GM21737 (cell line): Measurements from ENCODE around the gene ZNF197.
"Not testable (repeated sequence)": the region's sequence is repeated elsewhere in the genome, so short reads cannot be mapped to it uniquely, and the experiment has no call there.

Experiments
- ATAC-seq: cut with Tn5 transposase; IDR thresholded peaks from one replicate; pipeline ENCODE4 v1.9.1; 2021; ENCODE audit warnings: mild to moderate bottlenecking, moderate library complexity; ENCODE audit not compliant: unreplicated experiment

The ZNF197 gene

DNA sequence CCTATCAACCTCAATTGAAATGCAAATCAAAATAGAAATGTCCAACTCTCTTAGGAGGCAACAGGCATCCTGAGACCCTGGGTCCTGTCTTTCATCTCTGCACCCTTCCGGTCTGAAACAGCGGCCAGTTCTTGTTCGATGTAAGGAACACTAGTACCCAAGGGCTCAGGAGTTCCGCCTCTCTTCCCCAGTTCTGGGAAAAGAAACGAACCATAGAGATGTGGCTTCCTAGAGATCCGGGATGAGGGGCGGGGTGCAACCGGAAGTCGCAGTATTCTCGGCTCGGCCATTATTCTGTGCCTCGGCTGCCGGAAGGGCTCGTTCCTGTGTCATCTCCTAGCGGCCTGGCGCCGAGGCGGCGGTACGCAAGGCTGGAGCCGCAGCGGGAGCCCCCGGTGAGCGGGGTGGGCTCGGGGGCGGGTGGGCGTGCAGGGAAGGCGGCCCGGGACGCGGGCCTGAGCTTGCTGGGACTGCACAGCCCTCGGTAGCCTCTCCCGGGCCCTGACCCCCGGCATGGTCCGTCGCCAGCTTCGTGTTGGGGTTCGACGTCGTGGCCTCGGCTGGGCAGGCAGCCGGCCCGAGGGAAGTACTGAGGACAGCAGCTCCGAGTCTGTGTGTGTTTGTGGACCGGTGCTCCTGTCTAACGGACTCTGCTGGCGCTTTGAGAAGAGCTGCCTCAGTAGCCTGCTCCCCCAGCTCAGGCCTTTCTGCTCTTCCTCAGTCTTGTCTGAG lies at the start of gene ZNF197:
Gene ZNF197, plus strand, starts transcription at position 288 of the 732 bp plus-strand sequence. CDS start 4,119 bp downstream, outside the sequence.
- ATAC-seq, result peak; percentile 90

GRCh38 chr3:44576613-44577012 lies 48.2 kb upstream of the ZNF197 start:
- no peak for ATAC-seq

DNA sequence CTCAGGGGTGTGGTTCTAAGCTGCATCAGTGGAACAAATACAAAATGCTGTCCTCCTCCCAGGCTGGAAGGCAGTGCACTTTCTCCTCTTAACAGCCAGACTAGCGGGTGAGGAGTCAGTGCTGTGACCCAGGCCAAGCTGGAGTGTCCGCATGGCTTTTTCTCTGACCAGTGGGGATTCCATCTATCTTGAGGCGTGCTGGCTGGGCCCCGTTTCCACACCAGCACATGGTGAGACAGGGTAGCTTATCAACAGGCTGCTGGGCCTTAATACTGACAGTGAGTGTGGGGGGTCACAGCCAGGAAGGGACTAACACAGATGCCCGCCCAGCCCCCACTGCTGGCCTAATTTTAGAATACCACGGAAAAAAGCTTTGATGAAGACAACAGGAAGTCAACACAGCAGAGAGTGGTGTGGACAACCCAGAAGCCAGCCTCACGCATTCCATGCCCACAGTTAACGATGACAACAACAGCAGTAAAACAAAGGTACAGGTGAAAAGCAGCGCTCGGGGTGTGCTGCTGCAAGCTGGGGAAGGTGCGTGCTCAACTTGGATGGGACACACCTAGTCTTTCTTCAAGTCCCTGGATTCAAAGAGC lies 47.4 kb upstream of the ZNF197 start:
- ATAC-seq, result not testable (repeated sequence)

DNA sequence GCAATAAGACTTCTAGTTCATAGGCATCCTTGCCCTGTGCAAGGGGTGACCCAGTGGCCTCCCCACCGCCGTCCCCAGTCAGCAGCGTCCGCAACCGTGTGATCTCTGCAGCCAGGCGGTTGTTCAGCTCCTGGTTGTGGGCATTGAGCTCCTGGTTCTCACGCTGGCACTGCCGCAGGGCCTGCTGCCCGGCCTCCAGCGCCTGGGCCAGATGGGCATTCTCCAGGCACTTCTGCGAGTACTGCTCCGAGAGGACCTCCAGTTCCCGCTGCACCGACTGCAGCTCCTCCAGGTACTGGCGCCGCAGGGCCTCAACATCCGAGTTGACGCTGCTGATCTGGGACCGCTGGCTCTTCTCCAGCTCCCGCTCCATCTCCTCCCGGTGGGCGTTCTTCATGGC lies 46.5 kb upstream of the ZNF197 start:
- not testable (repeated sequence) for ATAC-seq

DNA sequence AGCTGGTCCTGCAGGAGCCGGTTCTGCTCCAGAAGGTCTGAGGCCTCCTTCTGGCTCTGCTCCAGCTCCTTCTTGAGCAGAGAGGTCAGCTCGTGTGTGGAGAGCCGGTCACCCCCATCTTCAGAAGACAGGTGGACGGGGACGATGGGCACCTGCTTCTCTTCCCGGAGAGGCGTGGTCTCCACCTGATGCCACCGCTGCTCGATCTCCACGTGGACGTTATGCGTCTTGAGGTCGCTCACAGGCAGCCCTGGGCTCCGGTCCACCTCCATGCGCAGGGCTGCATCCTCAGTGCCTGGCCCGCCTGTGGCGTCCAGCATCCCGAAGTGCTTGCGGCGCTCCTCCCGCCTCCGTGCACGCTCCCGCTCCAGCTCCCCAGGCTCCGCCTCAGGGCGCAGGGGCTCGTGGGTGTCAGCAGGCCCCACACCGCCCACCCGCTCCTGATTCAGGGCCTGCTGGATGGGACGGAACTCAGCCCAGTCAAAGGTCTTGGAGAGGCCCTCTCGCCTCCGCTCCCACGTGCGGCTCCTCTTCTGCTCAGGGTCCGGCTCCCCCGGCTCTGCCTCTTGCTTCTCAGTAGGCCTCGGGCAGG lies 45.8 kb upstream of the ZNF197 start:
- ATAC-seq, result not testable (repeated sequence)

GRCh38 chr3:44579749-44580148 lies 45.1 kb upstream of the ZNF197 start:
- ATAC-seq, result not testable (repeated sequence)

DNA sequence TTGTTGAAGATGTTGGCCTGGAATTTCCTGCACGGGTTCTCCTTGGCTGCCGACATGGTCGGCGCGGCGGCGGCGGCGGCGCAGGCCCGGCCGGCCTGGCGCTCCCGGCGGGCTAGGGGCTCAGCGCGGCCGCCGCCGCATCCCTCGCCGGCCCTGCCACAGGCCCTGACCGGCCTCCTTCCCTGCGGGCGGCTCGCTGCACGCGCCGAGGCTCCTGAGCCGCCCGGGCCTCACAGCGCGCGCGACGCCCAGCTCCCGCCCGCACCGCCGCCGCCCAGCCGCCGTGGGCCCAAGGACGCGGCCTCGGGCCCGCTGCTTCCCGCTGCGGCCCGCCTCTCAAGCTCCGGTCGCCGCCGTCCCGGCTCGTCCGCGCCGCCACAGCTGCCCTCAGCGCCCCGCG lies 43.9 kb upstream of the ZNF197 start:
- not testable (repeated sequence) for ATAC-seq

- no peak for ATAC-seq
Measured at GRCh38 chr3:44584646-44585501, 40.0 kb upstream of the ZNF197 start, which contains the start of gene ZNF660. TSS of gene ZNF660 (plus strand) at chr3:44584964. CDS start at chr3:44594194, 9,230 bp downstream.

GRCh38 chr3:44596621-44597020 lies 28.2 kb upstream of the ZNF197 start:
- no peak for ATAC-seq

DNA sequence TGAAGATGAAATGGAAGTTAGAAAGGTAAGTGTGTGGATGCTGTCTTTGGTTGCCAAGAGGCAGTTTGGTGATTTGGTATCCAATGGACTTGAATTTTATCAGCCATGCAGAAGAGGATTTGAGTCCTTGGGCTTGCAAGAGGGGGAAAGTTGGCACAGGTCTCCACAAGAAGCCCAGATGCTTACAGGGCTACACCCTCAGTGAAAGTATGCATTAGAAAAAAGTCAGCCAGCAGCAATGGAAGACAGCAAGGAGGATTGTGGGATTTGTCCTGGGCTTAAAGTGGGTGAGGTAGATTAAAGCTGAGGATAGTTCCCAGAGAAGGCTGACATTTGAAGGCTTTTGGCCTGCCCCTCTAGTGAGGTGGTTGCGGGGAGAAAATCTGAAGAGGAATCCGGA lies 23.1 kb upstream of the ZNF197 start:
- ATAC-seq, result no peak

DNA sequence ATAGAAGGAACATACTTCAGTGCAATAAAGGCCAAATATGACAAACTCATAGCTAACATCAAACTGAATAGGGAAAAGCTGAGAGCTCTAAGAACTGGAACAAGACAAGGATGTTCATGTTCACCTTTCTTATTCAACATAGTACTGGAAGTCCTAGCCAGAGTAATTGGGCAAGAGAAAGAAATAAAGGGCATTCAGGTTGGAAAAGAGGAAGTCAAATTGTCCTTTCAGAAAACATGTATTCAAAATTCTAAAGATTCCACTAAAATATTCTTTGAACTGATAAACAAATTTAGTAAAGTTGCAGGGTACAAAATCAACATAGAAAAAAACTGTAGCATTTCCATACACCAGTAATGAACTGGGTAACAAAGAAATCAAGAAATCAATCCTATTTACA lies 12.2 kb upstream of the ZNF197 start:
- no peak for ATAC-seq

DNA sequence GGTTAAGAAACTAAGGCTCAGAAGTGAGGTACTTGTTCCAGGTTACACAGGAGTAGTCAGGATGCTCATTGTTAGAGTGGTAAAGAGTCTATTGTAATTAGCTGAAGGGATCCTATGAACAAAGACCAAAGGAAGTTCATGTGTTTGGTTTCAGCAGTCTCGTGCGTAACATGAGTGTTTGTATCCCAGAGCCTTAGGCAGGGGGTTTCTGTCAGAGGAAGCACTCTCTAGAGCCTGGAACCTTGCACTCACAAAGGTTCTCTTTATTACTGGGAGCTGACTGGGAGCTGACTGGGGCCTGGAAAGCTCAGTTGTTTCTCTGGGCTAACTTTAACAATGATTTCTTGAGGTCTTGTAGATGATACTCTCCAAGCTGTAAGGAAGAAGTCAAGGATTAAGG lies 3.9 kb downstream of the ZNF197 start:
- no peak for ATAC-seq

DNA sequence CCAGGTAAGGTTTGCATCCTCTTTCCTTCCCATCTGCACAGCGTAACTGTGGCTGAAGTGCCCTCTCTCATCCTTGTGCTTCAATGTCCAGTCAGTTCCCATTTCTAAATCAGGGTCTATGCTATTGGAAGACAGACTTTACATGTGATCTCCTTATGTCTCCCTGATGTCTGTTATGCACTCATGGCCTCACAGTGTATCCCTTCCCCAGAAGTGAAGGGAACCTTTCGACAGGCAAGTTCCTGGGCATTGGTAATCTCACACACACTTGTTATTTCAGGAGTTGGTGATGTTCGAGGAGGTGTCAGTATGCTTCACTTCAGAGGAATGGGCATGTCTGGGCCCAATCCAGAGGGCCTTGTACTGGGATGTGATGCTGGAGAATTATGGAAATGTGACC lies 7.4 kb downstream of the ZNF197 start:
- no peak for ATAC-seq

DNA sequence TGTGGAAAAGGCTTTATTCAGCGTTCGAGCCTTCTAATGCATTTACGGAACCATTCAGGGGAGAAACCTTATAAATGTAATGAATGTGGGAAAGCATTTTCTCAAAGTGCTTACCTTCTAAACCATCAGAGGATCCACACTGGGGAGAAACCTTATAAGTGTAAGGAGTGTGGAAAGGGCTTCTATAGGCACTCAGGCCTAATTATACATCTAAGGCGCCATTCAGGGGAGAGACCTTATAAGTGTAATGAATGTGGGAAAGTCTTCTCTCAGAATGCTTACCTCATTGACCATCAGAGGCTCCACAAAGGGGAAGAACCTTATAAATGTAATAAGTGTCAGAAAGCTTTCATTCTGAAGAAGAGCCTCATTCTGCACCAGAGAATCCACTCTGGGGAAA lies 17.5 kb downstream of the ZNF197 start:
- no peak for ATAC-seq

DNA sequence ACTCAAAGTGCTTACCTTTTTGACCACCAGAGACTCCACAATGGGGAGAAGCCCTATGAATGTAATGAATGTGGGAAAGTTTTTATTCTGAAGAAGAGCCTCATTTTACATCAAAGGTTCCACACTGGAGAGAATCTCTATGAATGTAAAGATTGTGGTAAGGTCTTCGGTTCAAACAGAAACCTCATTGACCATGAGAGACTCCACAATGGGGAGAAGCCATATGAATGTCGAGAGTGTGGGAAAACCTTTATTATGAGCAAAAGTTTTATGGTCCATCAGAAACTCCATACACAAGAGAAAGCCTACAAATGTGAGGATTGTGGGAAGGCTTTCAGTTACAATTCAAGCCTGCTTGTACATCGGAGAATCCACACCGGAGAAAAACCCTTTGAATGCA lies 18.2 kb downstream of the ZNF197 start:
- ATAC-seq, result no peak

DNA sequence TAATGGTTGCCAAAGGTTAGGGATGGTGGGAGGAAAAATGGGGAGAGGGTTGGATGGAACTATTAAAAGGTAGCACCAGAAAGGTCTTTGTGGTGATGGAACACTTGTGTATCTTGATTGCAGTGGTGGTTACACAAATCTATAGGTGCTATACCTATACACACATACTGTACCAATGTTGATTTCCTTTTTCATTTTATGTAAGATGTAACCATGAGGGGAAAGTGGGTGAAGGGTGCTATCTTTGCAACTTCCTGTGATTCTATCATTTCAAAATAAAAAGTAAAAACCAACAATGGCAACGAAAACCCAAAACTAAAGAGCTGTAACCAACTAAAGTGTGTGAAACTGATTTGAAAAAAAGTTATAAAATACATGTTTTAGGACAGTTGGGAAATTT lies 22.9 kb downstream of the ZNF197 start:
- ATAC-seq, result no peak

- ATAC-seq, result peak; percentile 97
Measured at GRCh38 chr3:44648564-44649229, 23.9 kb downstream of the ZNF197 start, which contains the start of gene ZNF35. TSS of gene ZNF35 (plus strand) at chr3:44648732. CDS start at chr3:44651068, 2,336 bp downstream.

DNA sequence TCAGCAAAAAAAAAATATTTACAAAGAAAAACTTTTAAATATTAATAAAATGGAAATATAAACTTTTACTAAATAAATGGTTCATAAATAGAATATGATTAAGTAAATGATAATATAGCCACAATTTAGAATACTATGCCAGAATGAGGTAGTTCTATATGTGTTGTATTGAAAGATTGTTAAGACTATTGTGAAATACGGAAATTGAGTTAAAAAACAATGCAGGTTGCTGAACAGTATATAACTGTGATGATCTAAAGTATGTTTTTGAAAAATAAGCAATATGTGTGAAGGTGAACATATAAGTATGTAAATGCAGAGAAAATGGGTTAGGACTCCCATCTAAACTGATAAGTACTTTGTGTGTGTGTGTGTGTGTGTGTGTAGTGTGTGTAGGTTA lies 24.9 kb downstream of the ZNF197 start:
- no peak for ATAC-seq

DNA sequence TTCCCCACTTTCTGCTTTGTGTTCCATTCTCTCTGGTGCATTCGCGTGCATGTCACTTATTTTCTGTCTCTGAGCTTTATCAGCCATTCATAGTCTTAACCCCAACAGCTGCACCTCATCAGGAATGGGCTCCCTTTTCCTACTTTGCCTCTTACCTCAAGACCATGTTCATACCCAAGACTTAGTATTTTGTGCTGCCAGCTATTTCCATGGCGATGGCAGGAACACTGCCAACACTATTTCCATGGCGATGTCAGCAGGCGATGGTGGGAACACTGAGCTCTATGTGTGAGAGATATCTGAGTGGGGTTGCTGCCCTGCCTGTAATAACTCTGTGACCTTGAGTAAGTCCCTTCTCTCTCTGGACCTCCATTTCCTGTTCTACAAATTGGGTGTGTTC lies 29.2 kb downstream of the ZNF197 start:
- ATAC-seq, result no peak

DNA sequence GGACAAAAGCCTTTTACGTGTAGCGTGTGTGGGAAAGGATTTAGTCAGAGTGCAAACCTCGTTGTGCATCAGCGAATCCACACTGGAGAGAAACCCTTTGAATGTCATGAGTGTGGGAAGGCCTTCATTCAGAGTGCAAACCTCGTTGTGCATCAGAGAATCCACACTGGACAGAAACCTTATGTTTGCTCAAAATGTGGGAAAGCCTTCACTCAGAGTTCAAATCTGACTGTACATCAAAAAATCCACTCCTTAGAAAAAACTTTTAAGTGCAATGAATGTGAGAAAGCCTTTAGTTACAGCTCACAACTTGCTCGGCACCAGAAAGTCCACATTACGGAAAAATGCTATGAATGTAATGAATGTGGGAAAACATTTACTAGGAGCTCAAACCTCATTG lies 34.2 kb downstream of the ZNF197 start:
- ATAC-seq, result no peak

- ATAC-seq, result no peak
Measured at GRCh38 chr3:44659434-44659833, 34.6 kb downstream of the ZNF197 start.
